GM21515 (cell line): ENCODE measurements around the gene CXCL16.
"Not testable (repeated sequence)": the region's sequence is repeated elsewhere in the genome, so short reads cannot be mapped to it uniquely, and the experiment has no call there.

ENCODE experiments used
- ATAC-seq: cut with Tn5 transposase; IDR thresholded peaks from one replicate; pipeline ENCODE4 v1.9.1; 2021; ENCODE audit not compliant: unreplicated experiment

CXCL16 gene

DNA sequence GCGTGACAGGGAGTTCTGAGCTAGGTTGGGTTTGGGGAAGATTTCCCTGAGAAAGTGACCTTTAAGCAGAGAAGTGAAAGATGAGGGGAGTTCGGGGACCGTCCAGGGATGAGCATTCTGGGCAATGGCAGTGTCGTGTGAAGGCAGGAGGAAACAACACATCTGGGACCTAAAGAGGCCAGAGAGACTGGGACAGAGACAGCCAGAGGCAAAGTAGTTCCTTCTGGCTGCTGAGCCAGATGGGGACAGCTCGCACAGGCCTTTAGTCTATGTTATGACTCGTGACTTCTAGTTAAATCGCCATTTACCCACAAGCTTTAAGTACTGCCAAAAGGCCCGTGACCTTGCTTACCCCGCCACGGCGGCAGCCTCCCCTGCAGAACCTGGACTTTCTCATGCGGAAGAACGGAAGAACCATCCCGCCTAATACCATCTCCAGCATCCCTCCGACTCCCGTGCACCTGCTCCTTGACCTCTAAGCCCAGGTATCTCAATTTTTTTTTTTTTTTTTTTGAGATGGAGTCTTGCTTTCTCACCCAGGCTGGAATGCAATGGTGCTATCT lies 17.0 kb downstream of the CXCL16 start:
- ATAC-seq: no peak

DNA sequence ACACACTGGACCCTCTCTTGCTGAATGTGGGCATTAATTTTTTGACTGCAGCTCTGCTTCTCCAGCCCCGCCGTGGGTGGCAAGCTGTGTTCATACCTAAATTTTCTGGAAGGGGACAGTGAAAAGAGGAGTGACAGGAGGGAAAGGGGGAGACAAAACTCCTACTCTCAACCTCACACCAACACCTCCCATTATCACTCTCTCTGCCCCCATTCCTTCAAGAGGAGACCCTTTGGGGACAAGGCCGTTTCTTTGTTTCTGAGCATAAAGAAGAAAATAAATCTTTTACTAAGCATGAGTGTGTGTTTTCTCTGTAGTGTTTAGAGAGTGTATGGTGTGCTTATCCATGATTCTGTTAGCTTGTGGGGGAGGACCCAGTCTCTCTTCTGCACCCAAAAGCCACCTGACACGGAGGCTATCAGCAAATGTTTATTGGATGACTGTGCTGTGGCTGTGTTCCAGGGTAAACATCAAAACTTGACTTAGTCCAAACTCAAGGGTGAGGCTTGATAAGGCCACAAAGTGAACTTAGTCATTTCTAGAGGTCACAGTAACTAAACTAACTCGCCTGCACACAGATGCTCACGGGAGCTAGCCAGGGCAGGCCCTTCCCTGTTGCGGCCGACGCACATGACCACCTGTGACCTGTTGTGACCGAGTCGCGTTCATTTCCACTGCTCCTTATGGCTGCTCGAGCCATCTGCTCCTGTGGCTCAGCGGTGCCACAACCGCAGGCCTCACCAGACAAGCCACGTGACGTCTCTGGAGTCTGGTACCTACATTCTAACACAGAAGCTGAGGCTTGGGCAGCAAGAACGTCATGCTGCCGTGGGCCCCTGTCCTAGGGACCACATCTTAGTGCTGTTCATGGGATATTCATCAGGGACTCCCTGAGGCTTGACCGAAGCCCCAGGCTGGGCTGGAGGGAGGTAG lies 18.3 kb downstream of the CXCL16 start:
- no peak for ATAC-seq

DNA sequence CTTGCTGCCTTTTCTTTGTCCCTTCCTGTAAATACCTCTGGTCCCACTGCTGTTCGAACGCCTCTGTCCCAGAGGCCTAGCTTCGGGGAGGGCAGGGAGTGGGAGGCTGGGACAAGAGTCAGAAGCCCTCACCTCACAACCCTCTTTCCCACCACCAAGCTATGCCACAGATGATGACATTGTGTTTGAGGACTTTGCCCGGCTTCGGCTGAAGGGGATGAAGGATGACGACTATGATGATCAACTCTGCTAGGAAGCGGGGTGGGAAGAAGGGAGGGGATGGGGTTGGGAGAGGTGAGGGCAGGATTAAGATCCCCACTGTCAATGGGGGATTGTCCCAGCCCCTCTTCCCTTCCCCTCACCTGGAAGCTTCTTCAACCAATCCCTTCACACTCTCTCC lies 18.9 kb downstream of the CXCL16 start:
- ATAC-seq: no peak

DNA sequence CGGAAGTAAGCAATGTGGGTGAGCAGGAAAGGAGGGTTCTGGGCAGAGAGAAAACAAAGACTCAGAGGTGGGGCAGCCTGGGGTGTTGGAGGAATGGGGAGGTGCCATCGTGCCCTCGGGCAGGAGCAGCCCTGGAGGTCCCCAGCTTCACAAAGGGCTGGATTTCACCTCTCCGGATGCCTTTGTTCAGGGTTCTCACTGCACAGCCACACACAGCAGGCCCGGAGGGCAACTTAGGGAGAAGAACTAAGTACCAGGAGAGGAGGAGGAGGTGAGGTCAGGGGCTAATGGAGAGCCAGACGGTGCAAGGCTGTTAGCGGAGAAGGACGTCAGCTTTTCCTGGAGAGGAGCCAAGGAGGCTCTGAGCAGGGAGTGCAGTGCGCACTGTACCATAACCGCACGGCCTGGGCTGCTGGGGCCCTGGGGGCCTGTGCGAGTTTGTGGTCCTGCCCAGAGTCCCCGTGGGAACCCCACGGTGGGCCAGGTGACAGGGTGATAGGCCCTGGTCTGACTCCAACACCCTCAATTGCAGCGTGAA lies 20.0 kb downstream of the CXCL16 start:
- no peak for ATAC-seq

DNA sequence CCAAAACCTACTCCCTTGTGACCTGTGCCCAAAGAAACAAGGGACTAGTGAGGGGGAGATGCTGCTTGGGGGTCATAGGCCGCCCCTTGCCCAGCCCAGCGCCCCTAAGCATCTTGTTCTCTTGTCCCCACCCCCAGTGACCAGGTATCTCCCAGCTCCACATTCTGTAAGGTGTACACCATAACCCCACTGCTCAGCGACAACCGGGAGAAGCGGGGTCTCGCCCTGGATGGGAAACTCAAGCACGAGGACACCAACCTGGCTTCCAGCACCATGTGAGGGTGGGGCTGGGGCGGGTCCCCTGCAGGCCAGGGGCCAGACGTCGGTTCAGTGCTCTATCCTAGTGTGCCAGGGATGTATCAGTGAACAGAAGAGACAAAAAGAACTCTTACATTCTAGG lies 20.6 kb downstream of the CXCL16 start:
- ATAC-seq: no peak

DNA sequence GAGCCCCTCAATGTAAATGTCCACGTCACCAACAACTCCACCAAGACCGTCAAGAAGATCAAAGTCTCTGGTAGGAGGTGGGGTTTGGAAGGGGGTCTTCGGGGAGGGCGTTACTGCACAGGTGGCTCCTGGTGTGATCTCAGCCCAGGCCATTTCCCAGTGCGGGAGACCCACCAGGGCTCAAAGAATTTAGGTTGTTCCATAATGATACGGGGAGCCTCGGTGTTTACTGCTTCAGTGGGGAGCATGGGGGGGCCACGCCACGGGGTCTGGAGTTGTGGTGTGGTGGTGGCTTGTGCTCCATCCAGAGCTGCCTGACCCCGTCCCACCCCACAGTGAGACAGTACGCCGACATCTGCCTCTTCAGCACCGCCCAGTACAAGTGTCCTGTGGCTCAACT lies 21.5 kb downstream of the CXCL16 start:
- no peak for ATAC-seq

DNA sequence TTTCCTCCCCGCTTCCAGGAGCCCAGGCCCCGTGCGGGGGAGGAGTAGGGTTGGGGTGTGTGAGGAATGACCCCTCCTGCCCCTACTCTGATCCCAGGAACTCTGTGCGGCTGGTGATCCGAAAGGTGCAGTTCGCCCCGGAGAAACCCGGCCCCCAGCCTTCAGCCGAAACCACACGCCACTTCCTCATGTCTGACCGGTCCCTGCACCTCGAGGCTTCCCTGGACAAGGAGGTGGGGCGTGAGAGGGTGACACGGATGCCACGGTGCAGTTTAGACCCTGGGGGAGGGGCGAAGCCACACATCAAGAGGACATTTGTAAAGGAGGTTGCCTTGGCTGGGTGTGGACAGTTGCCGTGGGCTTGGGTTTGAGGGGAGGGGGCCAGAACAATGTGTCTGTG lies 21.9 kb downstream of the CXCL16 start:
- no peak for ATAC-seq

DNA sequence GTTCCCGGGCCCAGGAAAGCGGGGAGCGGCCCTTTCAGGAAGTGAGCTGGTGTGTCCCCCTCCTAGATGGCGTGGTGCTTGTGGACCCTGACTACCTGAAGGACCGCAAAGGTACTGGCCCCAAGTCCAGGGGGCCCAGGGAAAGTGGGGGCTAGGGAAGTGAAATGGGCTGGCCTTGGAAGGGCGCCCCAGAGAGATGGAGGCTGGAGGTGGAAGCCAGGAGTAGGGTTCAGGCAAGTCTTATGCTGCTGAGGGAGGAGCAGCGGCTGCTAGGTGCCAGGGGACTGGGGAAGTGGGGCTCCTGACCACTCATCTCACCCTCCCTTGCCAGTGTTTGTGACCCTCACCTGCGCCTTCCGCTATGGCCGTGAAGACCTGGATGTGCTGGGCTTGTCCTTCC lies 23.6 kb downstream of the CXCL16 start:
- no peak for ATAC-seq

DNA sequence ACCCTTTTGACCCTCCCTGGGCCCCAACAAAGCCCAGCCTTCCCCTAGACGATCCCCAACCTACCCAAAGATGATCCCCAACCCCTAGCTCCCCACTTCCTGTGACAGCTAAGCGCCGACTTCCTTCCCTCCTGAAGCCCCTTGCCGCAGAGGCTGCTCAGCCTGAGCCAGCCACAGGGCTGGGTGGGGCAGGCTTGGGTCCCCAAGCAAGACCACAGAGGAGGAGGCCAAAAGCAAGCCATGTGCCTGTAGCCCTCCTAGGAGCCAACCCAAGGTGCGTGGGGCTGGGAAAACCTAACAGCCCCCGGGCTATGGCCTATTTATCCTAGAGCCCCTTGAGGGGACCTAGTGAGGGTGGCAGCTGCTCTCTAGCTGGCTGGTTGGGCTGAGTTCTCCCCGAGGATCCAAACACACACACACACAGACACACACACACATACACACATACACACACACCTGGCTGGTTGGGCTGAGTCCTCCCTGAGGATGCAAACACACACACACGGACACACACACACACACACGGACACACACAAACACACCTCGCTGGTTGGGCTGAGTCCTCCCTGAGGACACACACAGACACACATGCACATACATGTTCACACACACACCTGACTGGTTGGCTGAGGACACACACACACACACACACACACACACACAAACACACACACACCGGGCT lies 24.5 kb downstream of the CXCL16 start:
- ATAC-seq: no peak

DNA sequence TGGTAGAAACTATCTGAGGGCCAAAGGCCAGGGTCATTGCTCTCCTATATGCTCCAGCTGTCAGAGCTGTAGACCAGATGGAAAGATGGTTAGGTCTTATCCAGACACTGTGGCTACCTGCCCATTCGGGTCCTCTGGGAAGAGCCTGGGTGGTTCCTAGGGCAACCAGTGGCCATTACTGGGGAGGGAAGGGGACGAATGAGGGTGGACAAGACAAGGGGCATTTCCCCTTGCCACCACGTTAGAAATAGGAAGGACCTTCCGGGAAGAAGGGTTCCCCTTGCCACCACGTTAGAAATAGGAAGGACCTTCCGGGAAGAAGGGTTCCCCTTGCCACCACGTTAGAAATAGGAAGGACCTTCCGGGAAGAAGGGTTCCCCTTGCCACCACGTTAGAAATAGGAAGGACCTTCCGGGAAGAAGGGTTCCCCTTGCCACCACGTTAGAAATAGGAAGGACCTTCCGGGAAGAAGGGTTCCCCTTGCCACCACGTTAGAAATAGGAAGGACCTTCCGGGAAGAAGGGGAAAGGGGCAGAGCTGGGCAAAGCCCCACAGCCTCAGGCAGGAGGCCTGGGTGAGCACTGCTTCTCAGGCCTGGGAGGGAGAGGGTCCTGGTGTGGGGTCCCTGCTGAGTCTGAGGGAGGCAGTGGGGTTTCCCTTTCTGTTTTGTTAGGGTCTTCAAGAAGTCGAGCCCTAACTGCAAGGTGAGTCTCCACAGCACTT lies 25.2 kb downstream of the CXCL16 start:
- not testable (repeated sequence) for ATAC-seq

DNA sequence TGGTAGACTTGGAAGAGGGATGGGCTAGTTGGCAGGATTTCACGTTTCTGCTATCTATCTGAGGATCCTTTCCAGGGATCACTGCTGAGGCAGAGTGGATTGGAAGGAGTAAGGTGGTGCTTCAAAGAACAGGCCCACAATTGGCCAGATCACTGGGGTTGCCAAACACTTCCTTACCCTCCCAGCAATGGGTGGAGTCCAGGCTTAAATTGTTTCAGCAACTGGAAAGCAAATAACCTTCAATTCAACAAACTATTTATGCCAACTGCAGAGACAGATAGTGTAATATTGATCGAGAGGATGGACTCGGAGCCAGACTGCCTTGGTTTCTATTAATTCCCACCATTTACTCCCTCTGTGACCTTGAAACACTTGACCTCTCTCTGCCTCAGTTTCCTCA lies 27.2 kb downstream of the CXCL16 start:
- ATAC-seq: no peak

DNA sequence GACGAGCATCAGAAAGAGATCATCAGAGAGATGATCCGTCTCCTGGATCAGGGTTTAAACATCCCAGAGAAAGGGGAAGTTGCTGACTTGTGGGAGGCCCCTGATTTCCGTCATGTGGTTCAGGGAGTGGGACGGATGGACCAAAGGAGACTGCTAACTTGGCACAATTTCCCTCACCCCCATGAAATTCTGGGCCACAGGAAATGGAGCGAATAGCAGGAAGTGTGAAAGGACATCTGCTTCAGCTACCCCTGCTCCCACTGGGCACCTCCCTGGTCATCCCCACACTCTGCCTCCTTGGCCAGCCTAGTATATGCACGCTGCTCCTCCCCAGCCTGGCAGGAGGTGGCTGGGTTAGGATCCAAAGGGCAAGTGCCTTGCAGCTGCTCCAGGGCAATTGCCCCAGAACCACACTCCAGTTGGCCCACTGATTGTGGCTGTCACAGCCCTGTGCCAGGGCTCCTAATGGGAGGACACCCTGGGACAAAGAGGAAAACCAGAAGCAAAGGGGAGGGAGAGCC lies 28.0 kb downstream of the CXCL16 start:
- no peak for ATAC-seq

DNA sequence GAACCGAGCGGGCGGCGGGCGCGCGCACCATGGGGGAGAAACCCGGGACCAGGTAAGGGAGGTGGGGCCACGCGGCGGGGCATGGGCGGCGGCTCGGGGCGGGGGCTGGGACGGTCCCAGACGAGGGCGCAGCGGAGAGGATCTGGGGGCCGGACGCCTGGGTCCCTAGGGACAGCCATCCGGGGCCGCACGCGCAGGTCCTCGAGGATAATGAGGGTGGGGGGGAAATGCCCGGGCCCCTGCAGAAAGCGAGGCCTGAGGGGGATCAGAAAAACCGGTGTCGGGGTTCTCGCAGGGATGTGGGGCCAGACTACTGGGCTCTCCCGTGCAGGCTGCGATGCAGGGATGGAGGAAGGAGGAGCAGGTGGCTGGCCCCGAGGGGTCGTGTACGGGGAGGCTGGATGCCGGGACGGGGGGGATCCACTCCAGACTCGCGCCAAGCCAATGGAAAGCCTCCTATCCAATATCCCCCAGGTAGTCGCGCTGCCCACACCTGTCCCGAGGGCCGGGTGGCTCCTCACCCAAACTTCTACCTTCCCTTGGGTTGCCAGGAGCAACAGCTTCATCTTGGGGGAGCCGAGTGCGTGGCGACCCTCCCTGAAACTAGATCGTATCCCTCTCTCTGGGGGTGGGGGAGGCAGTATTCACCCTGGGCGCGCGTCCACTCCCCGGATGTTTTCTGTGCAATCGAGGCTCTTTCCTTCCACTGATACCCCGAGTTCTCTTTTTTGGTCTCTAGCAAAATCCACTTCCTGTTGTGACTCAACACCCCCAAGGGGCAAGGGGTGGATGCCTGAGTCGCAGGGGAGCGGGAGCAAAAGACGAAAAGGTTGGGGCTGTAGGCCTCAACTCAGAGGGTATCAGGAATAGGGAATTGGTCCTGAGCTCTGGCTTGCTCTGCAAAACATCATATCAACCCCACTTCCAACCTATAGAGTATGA lies 28.8 kb downstream of the CXCL16 start:
- no peak for ATAC-seq

DNA sequence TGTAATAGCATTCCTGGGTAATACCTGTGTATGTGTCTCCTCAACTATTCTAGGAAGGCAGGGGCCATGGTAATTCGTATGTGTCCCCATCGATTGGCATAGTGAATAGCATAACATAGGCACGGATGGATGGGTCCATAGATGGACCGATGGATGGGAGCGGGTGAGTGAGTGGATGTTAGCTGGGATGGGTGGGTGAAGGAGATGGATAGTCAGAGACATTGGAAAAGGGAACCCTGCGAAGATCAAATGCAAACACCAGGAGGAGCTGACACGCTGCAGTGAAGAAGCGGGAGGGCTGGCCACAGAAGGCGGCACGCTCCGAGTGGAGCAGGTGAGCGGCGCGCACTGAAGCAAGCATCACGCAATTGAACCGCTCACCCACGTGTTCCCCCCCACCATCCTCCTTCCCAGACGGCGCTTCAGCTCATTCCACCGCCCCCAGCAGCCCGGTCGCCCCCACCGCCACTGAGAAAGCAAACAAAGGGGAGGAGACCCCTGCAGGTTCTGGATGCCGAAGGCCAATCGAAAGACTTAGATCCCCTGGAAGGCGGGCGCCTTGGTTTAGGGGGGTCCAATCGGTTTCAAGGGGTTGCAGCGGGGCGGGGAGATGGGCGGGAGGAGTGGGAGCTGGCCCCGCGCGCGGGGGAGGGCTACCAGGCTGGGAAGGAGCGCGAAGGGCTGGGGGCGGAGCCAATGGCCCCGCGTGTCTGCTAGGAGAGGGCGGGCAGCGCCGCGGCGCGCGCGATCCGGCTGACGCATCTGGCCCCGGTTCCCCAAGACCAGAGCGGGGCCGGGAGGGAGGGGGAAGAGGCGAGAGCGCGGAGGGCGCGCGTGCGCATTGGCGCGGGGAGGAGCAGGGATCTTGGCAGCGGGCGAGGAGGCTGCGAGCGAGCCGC lies 29.7 kb downstream of the CXCL16 start, which contains the start of gene ARRB2:
TSS of gene ARRB2 (plus strand) at position 839 of the 899 bp plus-strand sequence. CDS start 90 bp downstream, outside the sequence.
- ATAC-seq: peak; percentile 70

DNA sequence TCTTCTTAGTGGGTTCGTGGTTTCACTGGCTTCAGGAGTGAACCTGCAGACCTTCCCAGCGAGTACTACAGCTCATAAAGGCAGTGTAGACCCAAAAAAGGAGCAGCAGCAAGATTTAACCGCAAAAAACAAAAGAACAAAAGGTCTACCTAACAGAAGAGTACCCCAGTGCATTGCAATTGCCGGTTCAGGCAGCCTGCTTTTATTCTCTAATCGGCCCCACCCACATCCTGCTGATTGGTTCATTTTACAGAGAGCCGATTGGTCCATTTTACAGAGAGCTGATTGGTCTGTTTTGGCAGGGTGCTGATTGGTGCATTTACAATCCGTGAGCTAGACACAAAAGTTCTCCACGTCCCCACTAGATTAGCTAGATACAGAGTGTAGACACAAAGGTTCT lies 31.3 kb downstream of the CXCL16 start:
- no peak for ATAC-seq

DNA sequence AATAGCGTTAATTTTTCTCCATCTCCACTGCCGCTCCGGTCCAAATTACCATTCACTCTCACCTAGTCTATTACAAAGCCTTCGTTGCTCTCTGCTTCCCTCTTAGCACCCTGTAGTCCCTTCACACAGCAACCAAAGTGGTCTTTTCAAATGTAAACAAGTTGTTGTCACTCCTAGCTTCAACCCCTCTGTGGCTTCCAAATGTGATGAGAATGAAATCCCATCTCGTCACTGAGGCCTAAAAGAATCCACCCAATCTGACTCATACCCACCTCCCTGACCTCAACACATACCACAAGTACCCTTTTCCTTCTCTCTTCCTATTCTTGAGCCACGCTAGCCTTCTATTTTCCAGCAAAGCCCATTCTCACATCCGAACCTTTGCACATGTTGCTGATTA lies 33.6 kb downstream of the CXCL16 start:
- no peak for ATAC-seq

DNA sequence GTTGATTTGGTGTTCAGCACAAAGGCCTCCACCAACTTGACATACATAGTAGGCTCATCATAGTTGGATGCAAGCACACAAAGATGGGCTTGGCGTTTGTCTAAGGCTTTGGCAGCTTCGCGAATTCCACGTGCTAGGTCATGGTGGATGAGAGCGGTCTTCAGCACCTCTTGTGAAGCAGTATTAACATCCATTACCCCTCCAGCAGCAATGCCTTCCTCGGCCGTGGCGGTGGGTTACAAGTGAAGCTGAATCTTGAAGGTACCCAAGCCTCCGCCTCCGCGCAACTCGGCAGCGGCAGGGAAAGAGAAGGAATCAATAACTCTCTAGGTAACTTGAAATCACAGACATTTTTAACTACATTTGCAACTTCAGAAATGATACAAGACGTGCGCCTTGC lies 34.7 kb downstream of the CXCL16 start:
- no peak for ATAC-seq

DNA sequence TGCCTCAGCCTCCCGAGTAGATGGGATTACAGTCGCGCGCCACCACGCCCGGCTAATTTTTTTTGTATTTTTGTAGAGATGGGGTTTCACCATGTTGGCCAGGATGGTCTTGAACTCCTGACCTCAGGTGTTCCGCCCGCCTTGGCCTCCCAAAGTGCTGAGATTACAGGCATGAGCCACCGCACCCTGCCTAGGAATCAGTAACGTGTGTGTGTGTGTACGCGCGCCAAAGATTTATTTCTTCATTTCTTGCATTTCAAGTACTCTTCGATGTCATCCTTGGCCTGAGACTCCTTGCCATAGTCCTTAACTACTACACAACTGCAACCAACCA lies 35.2 kb downstream of the CXCL16 start:
- ATAC-seq: not testable (repeated sequence)

DNA sequence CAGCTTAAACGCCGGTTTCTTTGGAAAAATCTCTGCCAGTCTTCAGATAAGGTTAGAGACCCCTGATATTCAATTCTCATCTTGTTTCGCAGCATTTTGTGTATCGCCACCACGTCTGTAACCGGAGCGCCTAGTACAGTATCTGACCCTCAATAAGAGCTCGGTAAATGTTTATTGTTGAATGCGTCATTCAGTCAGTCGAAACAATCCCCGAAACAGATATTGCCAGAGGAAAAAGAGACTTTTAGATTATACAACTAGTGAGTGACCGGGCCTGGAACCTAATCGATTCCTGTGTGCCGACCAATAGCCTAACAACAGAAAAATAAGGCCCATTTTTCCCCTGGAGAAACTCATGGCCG lies 36.4 kb downstream of the CXCL16 start:
- no peak for ATAC-seq
